CD4-positive, CD25-positive, alpha-beta regulatory T cell (primary cell): Measurements from ENCODE around the gene MEGF9. TPM values are rescaled to one million over a fixed set of nuclear protein-coding genes. Genes with fewer than 3 reads are reported as not detected.

ENCODE experiments used
- ATAC-seq, 2 donors: fragments of 150-1000 bp; cut with Tn5 transposase; one replicate each; pipeline ENCODE4 v1.10.0; 2021; ENCODE audit warnings: low read depth in 2 of 2, moderate number of reproducible peaks in 2 of 2, moderate library complexity in 1 of 2
- DNase-seq, 3 donors: peaks; one replicate each; pipeline versions ENCODE4 v3.0.0 to v3.0.0-alpha.2; 2012 to 2022; ENCODE audit warnings: mixed read lengths in 1 of 3
- H3K27ac ChIP-seq: one replicate; pipeline ENCODE4 v1.7.0; 2013; ENCODE audit warnings: mild to moderate bottlenecking, low read length; ENCODE audit not compliant: insufficient read depth, poor library complexity, severe bottlenecking
- H3K27me3 ChIP-seq: one replicate; pipeline ENCODE4 v1.7.0; 2013; ENCODE audit warnings: low read length; ENCODE audit not compliant: control insufficient read depth, insufficient read depth
- H3K36me3 ChIP-seq: one replicate; pipeline ENCODE4 v1.7.0; 2013; ENCODE audit warnings: mild to moderate bottlenecking, low read length, moderate library complexity; ENCODE audit not compliant: control insufficient read depth, insufficient read depth
- H3K4me1 ChIP-seq: 2 replicates; pipeline ENCODE4 v1.7.0; 2013; ENCODE audit warnings: mild to moderate bottlenecking, low read length; ENCODE audit not compliant: insufficient read depth, control insufficient read depth, poor library complexity, severe bottlenecking
- H3K4me3 ChIP-seq: one replicate; pipeline ENCODE4 v1.7.0; 2013; ENCODE audit warnings: low read depth, mild to moderate bottlenecking, low read length, moderate library complexity
- H3K9me3 ChIP-seq, 2 experiments: 1 replicate in 1 of 2; 2 replicates in 1 of 2; pipeline ENCODE4 v1.7.0; 2013; ENCODE audit warnings: low read length in 2 of 2, mild to moderate bottlenecking in 1 of 2, moderate library complexity in 1 of 2; ENCODE audit not compliant: control insufficient read depth in 2 of 2
- H3K27ac Mint-ChIP-seq, 3 donors: one replicate each; pipeline ENCODE4 v1.8.0; 2020 to 2022; ENCODE audit warnings: mild to moderate bottlenecking in 3 of 3, mixed read lengths in 3 of 3, moderate library complexity in 2 of 3
- H3K27me3 Mint-ChIP-seq: one replicate; pipeline ENCODE4 v1.8.0; 2022; ENCODE audit warnings: mild to moderate bottlenecking, mixed read lengths
- H3K36me3 Mint-ChIP-seq: one replicate; pipeline ENCODE4 v1.8.0; 2020; ENCODE audit warnings: mixed read lengths
- H3K4me1 Mint-ChIP-seq, 4 donors: one replicate each; pipeline ENCODE4 v1.8.0; 2020 to 2022; ENCODE audit warnings: mixed read lengths in 4 of 4, mild to moderate bottlenecking in 1 of 4
- H3K4me3 Mint-ChIP-seq, 4 donors: one replicate each; pipeline ENCODE4 v1.8.0; 2020 to 2022; ENCODE audit warnings: mild to moderate bottlenecking in 4 of 4, mixed read lengths in 4 of 4, moderate library complexity in 3 of 4
- H3K9me3 Mint-ChIP-seq, 7 donors: one replicate each; pipeline ENCODE4 v1.8.0; 2020 to 2022; ENCODE audit warnings: mixed read lengths in 7 of 7, mild to moderate bottlenecking in 3 of 7, moderate library complexity in 2 of 7
- polyA plus RNA-seq, 4 donors: library from polyadenylated mRNA; unstranded; fragments of 300-500 nt; fragmentation: Illumina TruSeq; gene quantifications; one replicate each; pipeline ENCODE4 v1.2.3, GENCODE V29; 2021
- total RNA-seq: library from RNA; stranded (reverse); gene quantifications from one replicate; pipeline ENCODE4 v1.2.3, GENCODE V29; 2022

Gene MEGF9
- total and polyA plus RNA-seq, 5 donors from 2014 or later: 4.6 to 17.8 (median 7.5) TPM

DNA sequence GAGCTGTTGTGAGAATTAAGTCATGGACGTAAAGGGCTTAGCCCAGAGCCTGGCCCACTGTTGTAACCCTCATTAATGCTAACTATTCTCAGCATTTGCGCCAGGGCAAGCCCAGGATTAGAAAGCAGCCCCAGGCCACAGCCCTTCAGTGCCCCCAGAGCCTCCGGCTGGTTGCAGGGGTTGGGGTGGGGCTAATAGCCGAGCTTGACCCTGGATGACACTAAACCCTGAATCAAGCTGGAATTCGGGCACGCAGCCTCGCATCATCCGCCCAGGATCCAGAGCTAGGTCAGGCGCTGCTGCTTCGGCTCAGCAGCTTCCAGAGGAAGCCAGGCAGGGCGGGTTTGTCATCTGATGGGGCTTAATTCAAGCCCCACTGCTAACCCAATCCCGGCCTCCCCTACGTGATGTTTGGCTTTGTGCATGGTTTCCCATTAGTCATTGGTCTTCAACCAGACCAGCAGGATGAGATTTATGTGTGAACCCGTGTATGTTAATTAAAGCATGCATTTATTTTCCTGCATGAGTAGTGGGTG lies 1.2 kb upstream of the MEGF9 start:
- Histone ChIP-seq H3K27ac (no peak overlapping the region), H3K4me3 (peak overlapping the region; percentile 53), H3K9me3 (no peaks in the 10 kb centered on the region), H3K4me1 (peaks cover 35% of the 10 kb centered on the region), H3K27me3 (no peaks in the 10 kb centered on the region), H3K36me3 (no peaks in the 10 kb centered on the region)
- DNase-seq (no peak), ATAC-seq (no peak)
- Mint-ChIP-seq H3K36me3 (no peaks in the 10 kb centered on the region), H3K4me3 (peak overlapping the region; percentile 79 to 92 (median 84)), H3K4me1 (peaks cover 12 to 34% (median 29%) of the 10 kb centered on the region in 4 donors), H3K27ac (peak overlapping the region in 1 of 3 donors; percentile 2), H3K27me3 (no peaks in the 10 kb centered on the region), H3K9me3 (no peaks in the 10 kb centered on the region)

DNA sequence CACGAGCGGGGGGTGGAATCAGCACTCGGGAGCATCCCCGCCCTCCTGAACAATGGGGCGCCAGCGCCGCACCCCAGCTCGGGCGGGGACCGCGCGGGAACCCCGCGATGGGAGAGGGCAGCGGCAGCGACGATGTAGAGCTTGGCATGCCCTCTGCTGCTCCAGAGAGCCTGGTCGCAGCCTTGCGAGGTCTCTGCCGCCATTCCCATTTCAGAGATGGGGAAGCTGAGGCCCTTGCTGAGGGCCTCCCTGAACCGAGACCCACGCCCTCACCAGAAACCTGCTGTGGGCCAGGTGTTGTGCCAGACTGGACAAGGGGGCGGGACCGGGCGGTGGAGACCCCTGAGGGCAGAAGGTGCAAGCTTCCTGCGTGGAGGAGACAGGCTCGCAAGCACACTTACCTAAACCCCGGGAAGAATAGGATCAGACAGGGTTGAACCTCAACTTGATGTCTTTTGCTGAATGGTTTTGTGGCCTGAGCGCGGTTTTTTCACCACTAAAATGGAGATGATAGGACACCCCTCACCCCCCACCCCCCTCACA lies 647 bp upstream of the MEGF9 start:
- Histone ChIP-seq H3K27me3 (no peaks in the 10 kb centered on the region), H3K4me3 (peak overlapping the region; percentile 53), H3K36me3 (no peaks in the 10 kb centered on the region), H3K9me3 (no peaks in the 10 kb centered on the region), H3K27ac (peak overlapping the region; percentile 65), H3K4me1 (peaks cover 40% of the 10 kb centered on the region)
- DNase-seq (no peak), ATAC-seq (no peak)
- H3K4me3 Mint-ChIP-seq: peak overlapping the region; percentile 79 to 92 (median 84)
- no peaks in the 10 kb centered on the region for H3K27me3 Mint-ChIP-seq
- H3K4me1 Mint-ChIP-seq: peaks cover 14 to 35% (median 30%) of the 10 kb centered on the region in 4 donors
- no peak overlapping the region for H3K27ac Mint-ChIP-seq
- H3K9me3 Mint-ChIP-seq: no peaks in the 10 kb centered on the region
- no peaks in the 10 kb centered on the region for H3K36me3 Mint-ChIP-seq

DNA sequence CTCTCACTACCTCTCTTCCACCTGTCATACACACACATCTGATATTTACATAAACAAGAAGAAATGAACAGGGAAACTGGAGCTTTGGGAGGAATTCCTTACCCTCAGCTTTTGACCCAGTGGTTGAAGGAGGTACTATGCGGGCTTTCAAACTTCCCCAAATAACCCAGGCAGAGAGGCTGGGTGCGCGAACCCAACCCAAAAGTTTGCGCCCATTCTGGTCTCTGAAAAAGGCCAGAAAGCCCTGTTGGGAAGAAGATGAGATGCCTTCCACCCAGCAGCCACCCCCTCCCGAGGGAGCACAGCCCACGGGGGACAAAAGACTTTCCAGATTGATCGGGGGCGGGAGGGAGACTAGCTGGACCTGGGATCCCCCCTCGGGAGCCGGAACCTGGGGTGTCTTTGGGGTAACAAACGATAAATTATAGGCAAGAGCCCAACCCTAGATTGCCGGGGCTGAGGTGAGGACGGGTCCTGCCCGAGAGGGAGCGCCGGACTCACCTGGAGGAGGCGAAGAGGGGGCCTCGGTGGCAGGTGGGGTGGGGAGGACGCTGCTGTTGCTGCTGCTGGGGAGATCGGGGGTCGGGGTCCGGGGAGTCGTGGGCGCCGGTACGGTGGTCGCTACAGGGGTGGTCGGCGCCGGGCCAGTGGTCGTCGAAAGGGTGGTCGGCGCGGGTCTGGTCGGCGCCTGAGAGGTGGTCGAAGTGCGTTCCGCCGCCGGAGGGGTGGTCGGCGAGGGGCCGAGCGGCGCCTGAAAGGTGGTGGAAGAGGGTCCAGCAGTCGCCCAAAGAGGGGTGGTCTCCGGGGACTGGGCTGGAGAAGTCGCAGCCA lies 798 bp downstream of the MEGF9 start:
- ATAC-seq (no peak), DNase-seq (peak; percentile 6 to 14 (median 13))
- H3K4me3 Mint-ChIP-seq: peak overlapping the region; percentile 87 to 96 (median 90)
- no peaks in the 10 kb centered on the region for H3K36me3 Mint-ChIP-seq
- H3K9me3 Mint-ChIP-seq: no peaks in the 10 kb centered on the region
- Histone ChIP-seq H3K27ac (peak overlapping the region; percentile 64), H3K9me3 (no peaks in the 10 kb centered on the region), H3K4me1 (peaks cover 44% of the 10 kb centered on the region), H3K27me3 (no peaks in the 10 kb centered on the region), H3K4me3 (peak overlapping the region; percentile 89), H3K36me3 (no peaks in the 10 kb centered on the region)
- H3K27ac Mint-ChIP-seq: peak overlapping the region; percentile 79 to 94 (median 87)
- H3K4me1 Mint-ChIP-seq: peaks cover 14 to 38% (median 31%) of the 10 kb centered on the region in 4 donors
- H3K27me3 Mint-ChIP-seq: no peaks in the 10 kb centered on the region

DNA sequence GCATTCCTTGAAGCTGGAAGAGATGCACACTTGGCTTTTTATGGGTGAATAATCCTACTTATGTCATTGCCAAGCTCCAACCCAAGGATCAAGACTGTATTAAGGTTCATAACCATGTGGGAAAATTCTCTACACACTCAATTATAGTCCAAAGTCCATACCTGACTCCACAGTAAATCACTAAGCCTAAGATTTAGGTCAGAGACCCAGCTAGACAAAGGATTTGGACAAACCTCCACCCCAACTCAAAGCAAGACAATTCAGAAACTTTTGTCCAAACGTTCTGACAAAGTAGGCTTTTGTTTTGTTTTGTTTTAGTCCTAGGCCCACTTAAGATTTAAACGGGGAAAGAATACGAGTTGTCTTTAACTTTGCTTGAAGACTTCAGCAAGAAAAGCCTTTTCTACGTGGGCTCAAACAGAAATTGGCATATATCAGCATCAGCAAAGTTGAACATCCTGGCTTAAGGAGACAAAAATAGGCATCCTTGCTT lies 1.7 kb downstream of the MEGF9 start:
- no peak for ATAC-seq
- Mint-ChIP-seq H3K9me3 (no peaks in the 10 kb centered on the region), H3K36me3 (no peaks in the 10 kb centered on the region), H3K4me3 (peak overlapping the region; percentile 87 to 96 (median 90)), H3K27ac (peak overlapping the region; percentile 79 to 94 (median 87)), H3K4me1 (peaks cover 14 to 41% (median 32%) of the 10 kb centered on the region in 4 donors), H3K27me3 (no peaks in the 10 kb centered on the region)
- peak overlapping the region; percentile 64 for H3K27ac ChIP-seq
- no peaks in the 10 kb centered on the region for H3K9me3 ChIP-seq
- H3K36me3 ChIP-seq: no peaks in the 10 kb centered on the region
- DNase-seq: peak in 1 of 3 donors; percentile 10
- peak overlapping the region; percentile 89 for H3K4me3 ChIP-seq
- H3K27me3 ChIP-seq: no peaks in the 10 kb centered on the region
- peaks cover 44% of the 10 kb centered on the region for H3K4me1 ChIP-seq

DNA sequence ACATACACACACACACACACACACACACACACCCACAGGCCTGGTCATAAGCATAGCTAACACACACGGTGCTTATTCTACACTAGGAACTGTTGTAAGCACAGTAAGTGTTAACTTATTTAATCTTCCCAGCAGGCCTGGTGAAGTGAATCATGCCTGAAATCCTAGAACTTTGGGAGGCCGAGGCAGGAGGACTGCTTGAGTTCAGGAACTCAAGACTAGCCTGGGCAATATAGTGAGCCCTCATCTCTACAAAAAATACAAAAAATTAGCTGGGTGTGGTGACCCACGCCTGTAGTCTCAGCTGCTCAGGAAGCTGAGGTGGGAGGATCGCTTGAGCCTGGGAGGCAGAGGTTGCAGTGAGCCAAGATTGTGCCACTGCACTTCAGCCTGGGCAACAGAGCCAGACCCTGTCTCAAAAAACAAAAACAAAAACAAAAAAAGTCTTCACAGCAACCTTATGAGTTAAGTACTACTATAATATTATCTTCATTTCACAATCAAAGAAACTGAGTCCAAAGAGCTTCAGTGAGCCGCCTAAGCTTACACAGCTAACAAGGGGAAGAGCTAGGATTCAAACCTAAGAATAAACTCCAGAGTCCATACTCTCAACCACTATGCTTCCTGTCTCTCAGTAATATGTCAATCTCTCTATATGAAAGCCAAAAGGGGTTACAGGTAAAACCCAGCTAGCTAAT lies 2.3 kb downstream of the MEGF9 start:
- Mint-ChIP-seq H3K4me3 (peak overlapping the region; percentile 87 to 96 (median 90)), H3K27me3 (no peaks in the 10 kb centered on the region), H3K36me3 (no peaks in the 10 kb centered on the region), H3K4me1 (peaks cover 14 to 44% (median 35%) of the 10 kb centered on the region in 4 donors), H3K27ac (peak overlapping the region; percentile 56 to 94 (median 79)), H3K9me3 (no peaks in the 10 kb centered on the region)
- ATAC-seq: no peak
- H3K4me1 ChIP-seq: peaks cover 44% of the 10 kb centered on the region
- peak overlapping the region; percentile 89 for H3K4me3 ChIP-seq
- H3K9me3 ChIP-seq: no peaks in the 10 kb centered on the region
- no peaks in the 10 kb centered on the region for H3K36me3 ChIP-seq
- no peaks in the 10 kb centered on the region for H3K27me3 ChIP-seq
- DNase-seq: peak in 1 of 3 donors; percentile 42
- peak overlapping the region; percentile 64 for H3K27ac ChIP-seq

DNA sequence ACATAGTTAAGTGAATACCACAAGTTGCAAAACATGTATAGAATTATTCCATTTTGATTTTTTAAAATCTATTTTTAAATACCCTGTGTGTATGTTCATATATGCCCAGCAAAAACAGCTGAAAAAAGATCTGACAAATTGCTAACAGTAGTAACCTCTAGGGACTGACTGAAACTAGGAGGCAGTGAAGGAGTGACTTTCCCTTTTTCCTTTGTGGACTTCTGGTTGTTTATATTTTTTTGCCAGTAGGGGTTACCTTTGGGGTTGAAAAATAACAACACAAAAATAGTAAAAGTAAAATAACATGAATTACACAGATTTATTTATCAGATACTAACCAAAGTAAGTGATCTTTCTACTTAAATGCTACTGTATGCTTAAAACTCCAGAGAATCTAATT lies 2.9 kb downstream of the MEGF9 start:
- Histone ChIP-seq H3K27ac (peak overlapping the region; percentile 64), H3K9me3 (no peaks in the 10 kb centered on the region), H3K4me3 (peak overlapping the region; percentile 89), H3K4me1 (peaks cover 44% of the 10 kb centered on the region), H3K27me3 (no peaks in the 10 kb centered on the region), H3K36me3 (no peaks in the 10 kb centered on the region)
- DNase-seq (no peak), ATAC-seq (no peak)
- Mint-ChIP-seq H3K4me3 (peak overlapping the region in 3 of 4 donors; percentile 87 to 96 (median 90)), H3K27me3 (no peaks in the 10 kb centered on the region), H3K9me3 (no peaks in the 10 kb centered on the region), H3K4me1 (peaks cover 14 to 44% (median 35%) of the 10 kb centered on the region in 4 donors), H3K27ac (peak overlapping the region in 2 of 3 donors; percentile 79 to 84), H3K36me3 (no peaks in the 10 kb centered on the region)
